Transverse colon (tissue), 4 donors: ENCODE data around the gene ANKS1B.

Source experiments
- CTCF ChIP-seq, 5 experiments: fragments of 200-600 bp in 3 of 5; fragments of 450-650 bp in 2 of 5; sonication (generic) in 3 of 5; IDR thresholded peaks; 1 replicate in 2 of 5; 2 replicates in 3 of 5; pipeline ENCODE4 v1.5.1; 2016 to 2017; ENCODE audit warnings: antibody characterized with exemption in 5 of 5, inconsistent platforms in 3 of 5, mild to moderate bottlenecking in 2 of 5, moderate library complexity in 1 of 5
- EP300 ChIP-seq: sonication (generic); formaldehyde crosslinking; IDR thresholded peaks from one replicate; pipeline ENCODE4 v1.6.1; 2017; ENCODE audit warnings: antibody characterized with exemption, low read depth
- POLR2A ChIP-seq: fragments of 450-650 bp; IDR thresholded peaks from one replicate; pipeline ENCODE4 v1.6.1; 2016; ENCODE audit warnings: antibody characterized with exemption, mild to moderate bottlenecking, moderate library complexity
- POLR2AphosphoS5 ChIP-seq, 3 donors: sonication (generic); formaldehyde crosslinking; IDR thresholded peaks; one replicate each; pipeline ENCODE4 v1.6.1; 2016; ENCODE audit warnings: antibody characterized with exemption in 3 of 3

DNA sequence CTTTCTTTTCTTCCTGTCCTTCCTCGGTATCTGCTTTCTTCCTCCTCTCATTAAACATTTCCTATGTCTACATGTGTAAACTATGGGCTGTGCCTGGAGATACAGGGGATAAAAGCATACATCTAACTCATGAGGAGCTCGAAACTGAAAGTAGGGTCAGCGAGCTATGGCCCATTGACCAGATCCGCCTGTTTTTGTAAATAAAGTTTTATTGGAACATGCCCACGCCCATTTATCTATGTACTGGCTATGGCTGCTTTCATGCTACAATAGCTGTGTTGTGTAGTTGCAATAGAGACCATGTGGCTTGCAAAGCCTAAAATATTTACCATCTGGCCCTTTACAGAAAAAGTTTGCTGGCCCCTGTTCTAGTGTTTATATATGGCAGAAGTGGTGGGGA is 838.0 kb downstream of the ANKS1B start:
- TF ChIP-seq CTCF (IDR thresholded peaks at IDR 0.05) (no peak), POLR2AphosphoS5 (IDR thresholded peaks at IDR 0.05) (no peak), POLR2A (no peak), EP300 (no peak)
